Karpas-422 (cell line): ENCODE measurements around the gene HOPX. TPM values are rescaled to one million over a fixed set of nuclear protein-coding genes. Genes with fewer than 3 reads are reported as not detected.

Experiments used
- DNase-seq: peaks from one replicate; pipeline ENCODE4 v3.0.0-alpha.2; 2015
- H2AFZ ChIP-seq: fragments of 200-600 bp; sonication (generic); 2 replicates; pipeline ENCODE4 v1.6.1; 2014; ENCODE audit warnings: antibody characterized with exemption, low read length, mixed read lengths
- H3K27ac ChIP-seq: fragments of 200-600 bp; sonication (generic); 2 replicates; pipeline ENCODE4 v1.5.1; 2014; ENCODE audit warnings: mild to moderate bottlenecking, low read length, moderate library complexity
- H3K27me3 ChIP-seq: fragments of 200-600 bp; sonication (generic); 2 replicates; pipeline ENCODE4 v1.6.1; 2014; ENCODE audit warnings: low read length, mixed read lengths
- H3K36me3 ChIP-seq: fragments of 200-600 bp; sonication (generic); 2 replicates; pipeline ENCODE4 v1.6.1; 2014; ENCODE audit warnings: low read length, mixed read lengths; ENCODE audit not compliant: insufficient read depth
- H3K4me1 ChIP-seq: fragments of 200-600 bp; sonication (generic); 2 replicates; pipeline ENCODE4 v1.6.1; 2014; ENCODE audit warnings: mild to moderate bottlenecking, low read length, mixed read lengths
- H3K4me2 ChIP-seq: fragments of 200-600 bp; sonication (generic); 2 replicates; pipeline ENCODE4 v1.6.1; 2014; ENCODE audit warnings: low read length, low read depth, mild to moderate bottlenecking; ENCODE audit not compliant: poor library complexity, severe bottlenecking
- H3K4me3 ChIP-seq: fragments of 200-600 bp; sonication (generic); 2 replicates; pipeline ENCODE4 v1.5.1; 2014; ENCODE audit warnings: mild to moderate bottlenecking, antibody characterized with exemption, low read length, mixed read lengths
- H3K79me2 ChIP-seq: fragments of 200-600 bp; sonication (generic); 2 replicates; pipeline ENCODE4 v1.6.1; 2014; ENCODE audit warnings: mild to moderate bottlenecking, low read length, mixed read lengths
- H3K9ac ChIP-seq: fragments of 200-600 bp; sonication (generic); 2 replicates; pipeline ENCODE4 v1.6.0; 2014; ENCODE audit warnings: low read length
- H3K9me2 ChIP-seq: fragments of 200-600 bp; sonication (generic), shearing (Covaris generic); replicated peaks from 2 replicates; pipeline ENCODE4 v1.6.0; 2014; ENCODE audit warnings: mild to moderate bottlenecking, low read length, moderate library complexity; ENCODE audit not compliant: insufficient read depth
- H3K9me3 ChIP-seq: fragments of 300-700, 200-600 bp; sonication (generic); 2 replicates; pipeline ENCODE4 v1.6.1; 2014; ENCODE audit warnings: low read length, mixed read lengths
- H4K20me1 ChIP-seq: fragments of 200-600 bp; sonication (generic); 2 replicates; pipeline ENCODE4 v1.6.1; 2014; ENCODE audit warnings: mild to moderate bottlenecking, antibody characterized with exemption, low read length, low read depth; ENCODE audit not compliant: insufficient read depth
- total RNA-seq: library from RNA; depleted of rRNA; stranded (reverse); fragments of >200 nt; shearing (Covaris generic); gene quantifications from 2 replicates; pipeline ENCODE4 v1.2.3, GENCODE V29; 2014; ENCODE audit warnings: low replicate concordance

HOPX gene
- total RNA-seq, 1 experiment from 2014 or later, result not detected

DNA sequence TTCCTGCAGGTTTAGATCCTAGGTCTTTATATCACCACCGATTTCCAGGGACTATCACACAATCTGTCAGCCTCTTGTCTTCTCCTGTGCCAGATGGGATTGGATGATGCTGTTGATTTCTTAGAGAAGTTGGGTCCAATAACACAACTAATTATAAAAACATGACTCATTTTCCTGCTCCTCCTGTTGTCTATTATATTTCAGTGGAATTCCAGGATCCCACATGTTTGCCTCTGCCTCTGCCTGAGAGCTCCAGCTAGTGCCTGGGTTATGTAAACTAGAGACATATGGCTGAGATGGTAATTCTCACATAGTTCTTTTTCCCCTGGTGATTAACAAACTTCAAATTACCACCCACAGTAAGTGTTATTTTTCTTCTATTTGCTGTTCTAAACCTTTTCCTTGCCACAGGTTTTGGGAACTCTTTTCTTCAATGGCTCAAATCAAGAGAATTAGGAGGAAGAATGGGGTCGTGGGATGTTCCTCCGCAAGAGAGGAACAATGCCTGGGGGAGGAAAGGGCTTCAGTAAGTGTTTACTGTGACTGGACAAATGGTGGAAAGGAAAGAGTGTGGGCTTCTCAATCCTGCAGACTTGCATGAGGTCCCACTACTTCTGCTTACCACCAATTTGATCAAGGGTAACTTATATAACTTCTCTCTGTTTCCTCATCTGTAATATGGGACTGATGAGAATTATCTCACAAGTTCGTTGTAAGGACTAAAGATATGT, 3.4 kb upstream of the HOPX start:
- Histone ChIP-seq H3K79me2 (no peaks in the 10 kb centered on the region), H2AFZ (no peak overlapping the region), H3K27ac (no peak overlapping the region), H3K9ac (no peak overlapping the region), H3K9me2 (no peaks in the 10 kb centered on the region), H4K20me1 (no peaks in the 10 kb centered on the region), H3K4me3 (no peak overlapping the region), H3K4me2 (no peak overlapping the region), H3K36me3 (no peaks in the 10 kb centered on the region), H3K4me1 (no peaks in the 10 kb centered on the region), H3K9me3 (no peaks in the 10 kb centered on the region), H3K27me3 (no peaks in the 10 kb centered on the region)
- no peak for DNase-seq

DNA sequence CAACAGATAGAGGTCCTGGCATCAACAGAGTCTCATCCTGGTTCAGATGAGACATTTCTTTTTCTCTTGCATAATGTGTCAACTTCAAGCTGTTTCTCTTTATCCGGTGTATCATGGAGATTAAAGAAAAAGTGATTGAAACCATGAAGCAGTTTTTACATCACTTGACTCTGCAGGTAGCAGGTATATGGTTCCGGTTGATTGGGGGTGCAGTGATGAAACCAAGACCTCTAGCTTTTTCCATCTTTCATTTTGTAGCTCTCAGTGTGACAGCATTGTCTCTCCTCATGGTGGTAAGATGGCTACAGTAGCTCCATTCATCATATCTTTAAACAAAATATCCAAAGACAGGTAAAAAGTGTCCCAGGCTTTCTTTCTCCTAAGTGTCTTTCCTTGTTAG, 2.4 kb upstream of the HOPX start:
- H3K4me2 ChIP-seq, result no peak overlapping the region
- no peaks in the 10 kb centered on the region for H4K20me1 ChIP-seq
- H3K27ac ChIP-seq, result no peak overlapping the region
- H3K79me2 ChIP-seq, result no peaks in the 10 kb centered on the region
- no peaks in the 10 kb centered on the region for H3K9me2 ChIP-seq
- no peak overlapping the region for H3K9ac ChIP-seq
- no peaks in the 10 kb centered on the region for H3K27me3 ChIP-seq
- DNase-seq, result no peak
- no peaks in the 10 kb centered on the region for H3K4me1 ChIP-seq
- H3K36me3 ChIP-seq, result no peaks in the 10 kb centered on the region
- H3K4me3 ChIP-seq, result no peak overlapping the region
- no peak overlapping the region for H2AFZ ChIP-seq
- no peaks in the 10 kb centered on the region for H3K9me3 ChIP-seq

GRCh38 chr4:56681853-56682525, 893 bp upstream of the HOPX start:
- Histone ChIP-seq H3K36me3 (no peaks in the 10 kb centered on the region), H3K4me1 (no peaks in the 10 kb centered on the region), H4K20me1 (no peaks in the 10 kb centered on the region), H2AFZ (no peak overlapping the region), H3K4me2 (no peak overlapping the region), H3K9me2 (no peaks in the 10 kb centered on the region), H3K4me3 (no peak overlapping the region), H3K79me2 (no peaks in the 10 kb centered on the region), H3K9me3 (no peaks in the 10 kb centered on the region), H3K27me3 (no peaks in the 10 kb centered on the region), H3K27ac (no peak overlapping the region), H3K9ac (no peak overlapping the region)
- DNase-seq, result no peak

DNA sequence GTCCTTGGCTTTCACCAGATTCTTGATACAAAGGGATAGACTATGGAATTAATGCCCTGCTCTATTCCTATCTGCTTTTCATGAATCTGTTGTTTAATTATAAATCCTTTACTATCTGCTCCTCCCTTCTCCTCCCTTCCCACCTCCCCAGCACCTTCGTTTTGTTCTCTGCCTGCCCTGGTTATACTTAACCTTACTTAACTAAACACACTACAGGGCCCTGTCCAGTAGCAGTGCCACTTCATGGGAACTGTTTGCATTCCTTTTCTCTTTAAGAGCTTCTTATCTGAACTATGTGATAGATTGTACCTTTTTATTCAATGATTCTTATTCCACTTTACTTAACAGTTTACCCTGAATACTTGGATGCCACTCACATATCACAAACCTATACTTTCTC, 830 bp downstream of the HOPX start:
- Histone ChIP-seq H3K9me3 (no peaks in the 10 kb centered on the region), H3K27me3 (no peaks in the 10 kb centered on the region), H3K9ac (no peak overlapping the region), H3K27ac (no peak overlapping the region), H3K9me2 (no peaks in the 10 kb centered on the region), H3K36me3 (no peaks in the 10 kb centered on the region), H2AFZ (no peak overlapping the region), H4K20me1 (no peaks in the 10 kb centered on the region), H3K4me3 (no peak overlapping the region), H3K4me1 (no peaks in the 10 kb centered on the region), H3K4me2 (no peak overlapping the region), H3K79me2 (no peaks in the 10 kb centered on the region)
- DNase-seq, result no peak

DNA sequence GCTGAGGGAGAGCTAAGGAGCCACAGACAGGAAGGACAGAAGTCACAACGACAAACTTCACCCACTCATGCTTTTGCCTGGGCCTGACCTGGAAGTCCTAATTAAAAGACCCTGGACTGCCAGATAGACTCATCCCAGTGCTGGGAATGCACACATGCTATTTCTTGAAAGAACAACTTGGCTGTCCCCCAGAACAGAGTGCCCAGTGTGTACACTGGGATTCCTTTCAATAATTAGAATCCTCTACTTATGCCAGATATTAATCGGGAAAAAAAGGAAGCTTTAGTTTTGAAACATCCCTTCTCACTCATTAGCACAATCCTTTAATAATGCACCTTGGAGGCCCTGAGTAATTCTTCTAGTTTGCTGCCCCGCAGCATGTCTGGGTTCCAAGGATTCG, 3.4 kb downstream of the HOPX start:
- no peak for DNase-seq
- no peaks in the 10 kb centered on the region for H3K4me1 ChIP-seq
- H3K79me2 ChIP-seq, result no peaks in the 10 kb centered on the region
- no peak overlapping the region for H3K4me3 ChIP-seq
- no peaks in the 10 kb centered on the region for H4K20me1 ChIP-seq
- no peak overlapping the region for H2AFZ ChIP-seq
- no peak overlapping the region for H3K27ac ChIP-seq
- no peak overlapping the region for H3K9ac ChIP-seq
- no peaks in the 10 kb centered on the region for H3K9me3 ChIP-seq
- no peaks in the 10 kb centered on the region for H3K27me3 ChIP-seq
- no peak overlapping the region for H3K4me2 ChIP-seq
- no peaks in the 10 kb centered on the region for H3K9me2 ChIP-seq
- H3K36me3 ChIP-seq, result no peaks in the 10 kb centered on the region

DNA sequence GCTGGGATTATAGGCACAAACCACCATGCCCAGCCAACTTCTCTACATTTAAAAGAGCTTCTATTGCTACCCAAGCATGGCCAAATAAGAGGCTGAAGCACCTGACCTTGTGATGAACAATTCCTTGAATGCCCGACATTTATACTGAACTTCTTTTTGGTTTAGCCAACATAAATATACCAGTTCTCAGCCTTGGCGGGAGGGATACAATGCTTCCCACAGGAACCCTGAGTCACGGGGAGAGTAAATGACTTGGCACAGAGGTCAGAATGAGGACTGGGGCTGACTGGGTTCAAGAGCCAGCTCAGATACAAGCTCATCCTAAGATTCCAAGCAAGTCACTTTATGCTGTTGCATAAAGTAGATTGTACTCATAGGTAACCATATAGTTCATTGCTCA, 6.1 kb downstream of the HOPX start:
- Histone ChIP-seq H3K27me3 (no peaks in the 10 kb centered on the region), H3K4me1 (no peaks in the 10 kb centered on the region)

GRCh38 chr4:56671860-56672259, 9.2 kb downstream of the HOPX start:
- no peaks in the 10 kb centered on the region for H3K9me2 ChIP-seq
- H3K79me2 ChIP-seq, result no peaks in the 10 kb centered on the region
- H2AFZ ChIP-seq, result no peak overlapping the region
- H3K27ac ChIP-seq, result no peak overlapping the region
- no peaks in the 10 kb centered on the region for H3K36me3 ChIP-seq
- DNase-seq, result no peak
- H3K4me2 ChIP-seq, result no peak overlapping the region
- H3K27me3 ChIP-seq, result no peaks in the 10 kb centered on the region
- H3K9me3 ChIP-seq, result no peaks in the 10 kb centered on the region
- H4K20me1 ChIP-seq, result no peaks in the 10 kb centered on the region
- no peak overlapping the region for H3K4me3 ChIP-seq
- no peaks in the 10 kb centered on the region for H3K4me1 ChIP-seq
- H3K9ac ChIP-seq, result no peak overlapping the region

More for the DNA sequence above, 6.1 kb downstream of the HOPX start:
- Histone ChIP-seq H3K4me2 (no peak overlapping the region), H3K36me3 (no peaks in the 10 kb centered on the region), H3K4me3 (no peak overlapping the region), H4K20me1 (no peaks in the 10 kb centered on the region), H3K9me3 (no peaks in the 10 kb centered on the region), H3K9me2 (no peaks in the 10 kb centered on the region), H3K9ac (no peak overlapping the region), H3K27ac (no peak overlapping the region), H2AFZ (no peak overlapping the region), H3K79me2 (no peaks in the 10 kb centered on the region)
- DNase-seq, result no peak

GRCh38 chr4:56671373-56671772, 9.7 kb downstream of the HOPX start:
- Histone ChIP-seq H4K20me1 (no peaks in the 10 kb centered on the region), H3K27me3 (no peaks in the 10 kb centered on the region), H3K79me2 (no peaks in the 10 kb centered on the region), H3K4me3 (no peak overlapping the region), H3K4me1 (no peaks in the 10 kb centered on the region), H3K9ac (no peak overlapping the region), H2AFZ (no peak overlapping the region), H3K36me3 (no peaks in the 10 kb centered on the region), H3K9me2 (no peaks in the 10 kb centered on the region), H3K27ac (no peak overlapping the region), H3K4me2 (no peak overlapping the region), H3K9me3 (no peaks in the 10 kb centered on the region)
- DNase-seq, result no peak
